ENCODE data around the gene TXNL4A. TPM values are rescaled to one million over a fixed set of nuclear protein-coding genes. Genes with fewer than 3 reads are reported as not detected.

Gene TXNL4A
- total RNA-seq, 1 donor from 2014 or later: 190 TPM

DNA sequence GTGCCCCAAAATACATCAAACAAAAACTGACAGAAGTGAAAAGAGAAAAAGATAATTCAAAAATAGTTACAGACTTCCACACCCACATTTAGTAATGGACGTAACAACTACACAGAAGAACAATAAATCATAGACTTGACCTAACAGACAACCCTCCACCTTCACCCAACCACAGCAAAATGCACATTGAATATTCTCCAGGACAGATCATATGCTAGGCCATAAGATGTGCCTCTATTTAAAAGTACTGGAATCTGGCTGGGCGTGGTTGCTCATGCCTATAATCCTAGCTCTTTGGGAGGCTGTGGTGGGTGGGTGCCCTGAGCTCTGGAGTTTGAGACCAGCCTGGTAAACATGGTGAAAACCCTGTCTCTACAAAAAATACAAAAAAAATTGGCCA lies 56.9 kb downstream of the TXNL4A start:
- peaks cover 64% of the 10 kb centered on the region for H3K9me3 Mint-ChIP-seq
- H3K36me3 Mint-ChIP-seq (ENCODE audit: low read depth): peaks cover 67% of the 10 kb centered on the region
- no peak overlapping the region for H3K4me3 Mint-ChIP-seq
- no peak overlapping the region for H3K27ac Mint-ChIP-seq
- no peaks in the 10 kb centered on the region for H3K27me3 Mint-ChIP-seq (ENCODE audit: insufficient read depth)
- DNase-seq (ENCODE audit: low spot score): no peak
- H3K4me1 Mint-ChIP-seq (ENCODE audit: low read depth): no peaks in the 10 kb centered on the region
- intact Hi-C loops (cut with micrococcal nuclease): no loop called here

DNA sequence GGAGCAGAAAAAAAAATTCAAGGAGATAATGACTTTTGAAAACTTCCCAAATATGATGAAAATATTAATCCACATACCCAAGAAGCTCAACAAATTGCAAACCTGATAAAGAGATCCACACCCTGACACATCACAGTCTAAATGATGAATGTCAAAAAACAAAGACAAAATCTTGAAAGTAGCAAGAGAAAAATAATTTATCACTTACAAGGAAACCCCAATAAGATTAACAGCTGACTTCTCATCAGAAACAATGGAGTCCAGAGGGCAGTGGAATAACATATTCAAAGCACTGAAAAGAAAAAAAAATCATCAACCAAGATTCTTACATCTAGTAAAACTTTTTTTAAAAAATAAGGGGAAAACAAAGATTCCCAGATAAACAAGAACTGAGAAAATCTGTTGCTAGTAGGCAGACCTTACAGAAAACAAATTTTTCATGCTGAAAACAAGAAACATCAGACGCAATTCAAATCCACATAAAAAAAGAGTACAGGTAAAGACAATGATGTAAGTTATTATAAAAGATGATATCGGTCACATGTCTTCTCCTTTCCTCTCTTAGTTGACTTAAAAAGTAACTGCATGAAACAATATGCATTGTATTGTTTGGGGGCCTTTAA lies 58.2 kb downstream of the TXNL4A start:
- intact Hi-C loops (cut with micrococcal nuclease): no loop called here
- Mint-ChIP-seq H3K4me3 (no peak overlapping the region), H3K9me3 (peaks cover 56% of the 10 kb centered on the region), H3K27ac (no peak overlapping the region), H3K27me3 (ENCODE audit: insufficient read depth) (no peaks in the 10 kb centered on the region), H3K4me1 (ENCODE audit: low read depth) (no peaks in the 10 kb centered on the region), H3K36me3 (ENCODE audit: low read depth) (peaks cover 54% of the 10 kb centered on the region)
- DNase-seq (ENCODE audit: low spot score): no peak

DNA sequence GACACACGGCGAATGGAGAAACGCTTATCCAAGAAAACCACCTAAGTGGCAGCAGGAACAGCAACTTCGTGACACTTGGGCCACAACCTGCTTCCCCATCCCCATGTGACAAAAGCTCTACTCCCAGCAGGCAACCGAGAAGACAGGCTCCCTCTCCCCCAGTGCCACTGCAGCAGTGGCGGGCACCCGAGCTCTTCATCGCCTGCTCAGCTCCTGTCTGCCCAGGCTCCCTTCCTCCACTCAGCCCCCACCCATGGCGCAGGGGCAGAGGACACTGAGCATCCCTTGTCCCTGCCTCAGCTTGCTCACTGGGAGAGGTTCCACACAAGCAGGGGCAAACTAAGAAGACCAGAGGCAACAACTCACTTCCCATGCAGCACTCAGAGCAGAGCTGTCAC lies 59.8 kb downstream of the TXNL4A start:
- H3K9me3 Mint-ChIP-seq: peaks cover 48% of the 10 kb centered on the region
- H3K27me3 Mint-ChIP-seq (ENCODE audit: insufficient read depth): no peaks in the 10 kb centered on the region
- no peak for DNase-seq (ENCODE audit: low spot score)
- H3K4me1 Mint-ChIP-seq (ENCODE audit: low read depth): no peaks in the 10 kb centered on the region
- peaks cover 42% of the 10 kb centered on the region for H3K36me3 Mint-ChIP-seq (ENCODE audit: low read depth)
- no peak overlapping the region for H3K27ac Mint-ChIP-seq
- intact Hi-C loops (cut with micrococcal nuclease): no loop called here
- H3K4me3 Mint-ChIP-seq: no peak overlapping the region

DNA sequence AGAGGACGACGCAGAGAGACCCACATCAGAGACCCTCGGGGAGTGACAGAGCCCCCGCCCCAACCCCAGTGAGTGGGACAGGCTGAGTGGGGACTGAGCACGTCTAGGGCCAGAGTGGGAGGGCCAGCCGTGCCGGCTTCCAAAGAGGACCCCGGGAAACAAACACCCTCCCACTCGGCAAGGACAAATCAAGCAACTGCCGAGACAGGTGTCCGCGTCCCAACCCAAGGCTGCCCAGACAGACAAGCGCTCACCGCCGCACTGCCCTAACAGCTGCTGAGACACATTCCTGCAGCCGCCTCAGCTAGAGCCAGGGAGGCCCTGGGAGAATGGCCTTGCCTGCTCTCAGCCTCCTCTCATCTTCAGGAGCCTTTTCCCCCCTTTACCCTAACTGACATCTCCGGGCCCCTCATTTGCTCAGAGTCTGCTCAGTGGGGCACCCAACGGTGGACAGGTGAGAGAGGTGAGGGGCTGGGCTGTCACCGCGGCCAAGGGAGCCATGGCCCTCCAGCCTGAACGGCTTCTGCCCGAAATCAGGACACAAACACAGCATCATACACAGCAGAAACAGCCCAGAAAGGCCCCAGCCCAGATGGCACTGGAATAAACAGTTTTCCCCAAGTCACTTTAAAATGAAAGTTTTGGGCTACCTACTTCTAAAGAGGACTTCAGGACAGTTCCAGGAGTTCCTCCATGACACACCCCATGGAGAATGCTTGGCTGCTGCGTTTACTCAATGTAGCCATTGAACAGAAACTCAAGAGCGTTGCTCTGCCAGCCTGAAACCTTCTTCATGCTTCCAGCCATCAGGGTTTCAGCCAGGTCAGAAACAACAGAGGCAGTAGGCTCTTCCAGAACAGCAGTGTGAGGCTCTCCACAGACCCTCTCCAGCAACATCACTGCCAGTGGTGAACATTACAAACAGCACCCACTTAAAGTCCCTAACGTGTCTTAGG lies 60.5 kb downstream of the TXNL4A start:
- peaks cover 40% of the 10 kb centered on the region for H3K36me3 Mint-ChIP-seq (ENCODE audit: low read depth)
- H3K27ac Mint-ChIP-seq: no peak overlapping the region
- H3K4me3 Mint-ChIP-seq: no peak overlapping the region
- intact Hi-C loops (cut with micrococcal nuclease): no loop called here
- DNase-seq (ENCODE audit: low spot score): no peak
- H3K4me1 Mint-ChIP-seq (ENCODE audit: low read depth): no peaks in the 10 kb centered on the region
- H3K9me3 Mint-ChIP-seq: peaks cover 41% of the 10 kb centered on the region
- H3K27me3 Mint-ChIP-seq (ENCODE audit: insufficient read depth): no peaks in the 10 kb centered on the region

DNA sequence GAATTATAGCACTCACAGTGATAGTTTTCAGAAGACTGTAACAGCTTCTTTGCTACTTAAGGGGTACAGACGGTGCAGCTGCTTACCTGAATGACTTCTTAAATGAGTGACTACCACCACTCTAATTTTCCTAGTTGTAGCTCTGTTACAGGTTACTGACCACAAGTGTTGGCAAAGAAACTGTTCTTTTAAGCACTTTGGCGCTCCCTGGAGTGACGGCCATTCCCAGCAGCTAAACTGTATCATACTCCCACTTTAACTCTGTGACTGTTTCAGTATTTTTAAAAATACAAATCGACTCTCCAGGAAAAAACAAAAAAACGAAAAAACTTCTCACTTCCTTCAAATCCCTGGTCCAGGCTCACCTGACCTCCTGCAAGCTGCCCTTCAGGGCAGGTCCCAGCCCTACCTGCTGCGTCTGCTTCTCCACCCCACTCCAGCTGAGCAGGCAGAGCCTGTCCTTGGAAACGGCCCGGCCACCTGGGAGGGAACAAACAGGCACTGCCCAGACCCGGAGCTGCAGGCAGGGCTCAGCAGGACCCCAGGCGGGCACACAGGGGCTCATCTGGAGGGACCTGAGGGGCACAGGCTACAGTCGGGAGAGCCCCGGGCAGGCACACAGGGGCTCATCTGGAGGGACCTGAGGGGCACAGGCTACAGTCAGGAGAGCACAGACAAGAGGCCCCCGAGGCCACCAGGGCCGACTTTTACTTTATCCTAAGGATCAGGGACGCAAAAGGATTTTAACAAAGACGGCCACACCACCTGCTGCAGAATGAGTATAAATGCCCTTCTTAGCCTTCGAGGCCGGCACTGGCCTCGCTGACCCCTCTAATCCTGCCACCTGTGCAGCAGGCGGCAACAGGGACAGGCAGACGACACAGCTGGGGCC lies 61.4 kb downstream of the TXNL4A start:
- H3K36me3 Mint-ChIP-seq (ENCODE audit: low read depth): peaks cover 36% of the 10 kb centered on the region
- H3K27me3 Mint-ChIP-seq (ENCODE audit: insufficient read depth): no peaks in the 10 kb centered on the region
- no peak overlapping the region for H3K27ac Mint-ChIP-seq
- H3K9me3 Mint-ChIP-seq: peaks cover 32% of the 10 kb centered on the region
- H3K4me3 Mint-ChIP-seq: no peak overlapping the region
- no peak for DNase-seq (ENCODE audit: low spot score)
- intact Hi-C loops (cut with micrococcal nuclease): no loop called here
- no peaks in the 10 kb centered on the region for H3K4me1 Mint-ChIP-seq (ENCODE audit: low read depth)

DNA sequence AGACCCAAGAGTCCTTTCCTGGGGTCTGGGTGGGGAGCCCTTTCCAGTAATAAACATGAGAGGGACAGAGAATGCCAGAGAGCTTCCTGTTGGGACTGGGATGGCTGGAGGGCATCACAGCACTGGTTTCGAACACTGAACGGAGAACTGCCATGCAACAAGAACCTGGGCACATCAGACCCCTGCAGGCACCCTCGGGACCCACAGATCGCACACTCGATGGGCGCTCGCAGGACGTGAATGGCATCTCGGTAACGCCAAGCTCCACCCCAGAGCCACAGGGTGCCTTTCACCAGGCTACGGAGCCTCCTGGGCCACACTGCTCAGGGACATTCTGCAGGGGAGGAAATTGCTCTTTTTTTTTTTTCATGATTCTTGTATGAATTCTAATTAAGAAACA lies 62.1 kb downstream of the TXNL4A start:
- intact Hi-C loops (cut with micrococcal nuclease): no loop called here
- H3K4me3 Mint-ChIP-seq: no peak overlapping the region
- DNase-seq (ENCODE audit: low spot score): no peak
- no peaks in the 10 kb centered on the region for H3K27me3 Mint-ChIP-seq (ENCODE audit: insufficient read depth)
- no peaks in the 10 kb centered on the region for H3K4me1 Mint-ChIP-seq (ENCODE audit: low read depth)
- no peak overlapping the region for H3K27ac Mint-ChIP-seq
- peaks cover 38% of the 10 kb centered on the region for H3K36me3 Mint-ChIP-seq (ENCODE audit: low read depth)
- peaks cover 28% of the 10 kb centered on the region for H3K9me3 Mint-ChIP-seq

DNA sequence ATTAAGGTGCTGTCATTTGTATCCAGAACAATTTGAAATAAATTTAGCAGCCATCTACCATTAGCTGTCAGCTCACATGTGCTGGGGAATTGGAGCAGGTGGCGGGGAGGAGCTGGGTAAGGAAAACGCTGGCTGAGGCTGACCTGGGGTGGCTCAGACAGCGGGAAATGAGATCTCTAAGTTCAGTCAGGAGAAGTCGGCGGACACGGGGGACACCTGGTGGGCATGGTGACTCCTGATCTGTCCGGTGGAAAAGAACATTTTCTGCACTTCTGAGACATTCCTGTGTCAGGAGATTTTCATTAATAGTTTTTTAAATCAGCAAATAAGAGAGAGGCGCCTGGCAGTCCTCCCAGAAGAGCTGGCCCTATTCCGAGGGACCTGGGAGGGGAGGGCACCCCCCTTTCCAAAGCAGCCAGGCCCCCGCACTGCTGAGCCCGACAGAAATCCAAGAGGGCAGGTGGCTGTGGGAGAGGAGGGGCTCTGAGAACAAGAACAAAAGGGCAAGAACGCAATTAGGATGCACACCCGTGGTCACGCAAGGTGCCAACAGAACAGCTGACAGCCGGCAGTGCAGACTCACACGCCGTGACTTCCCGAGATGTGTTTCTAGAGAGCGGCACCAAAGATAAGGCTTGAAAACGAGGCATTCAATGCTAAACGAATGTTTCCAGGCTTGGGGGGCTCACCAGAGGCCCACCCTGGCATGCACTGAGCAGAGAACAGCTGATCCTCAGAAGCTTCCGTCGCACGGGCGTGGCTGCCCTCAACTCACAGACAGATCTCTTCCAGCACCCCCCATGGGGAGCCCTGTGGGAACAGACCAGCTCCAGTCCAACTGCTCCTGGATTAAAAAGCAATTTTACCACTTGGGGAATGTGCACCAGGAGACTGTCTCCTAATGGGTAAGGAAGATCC lies 63.3 kb downstream of the TXNL4A start:
- no peak for DNase-seq (ENCODE audit: low spot score)
- no peaks in the 10 kb centered on the region for H3K27me3 Mint-ChIP-seq (ENCODE audit: insufficient read depth)
- H3K4me1 Mint-ChIP-seq (ENCODE audit: low read depth): no peaks in the 10 kb centered on the region
- peaks cover 29% of the 10 kb centered on the region for H3K36me3 Mint-ChIP-seq (ENCODE audit: low read depth)
- H3K4me3 Mint-ChIP-seq: no peak overlapping the region
- intact Hi-C loops (cut with micrococcal nuclease): no loop called here
- H3K9me3 Mint-ChIP-seq: peaks cover 18% of the 10 kb centered on the region
- no peak overlapping the region for H3K27ac Mint-ChIP-seq

DNA sequence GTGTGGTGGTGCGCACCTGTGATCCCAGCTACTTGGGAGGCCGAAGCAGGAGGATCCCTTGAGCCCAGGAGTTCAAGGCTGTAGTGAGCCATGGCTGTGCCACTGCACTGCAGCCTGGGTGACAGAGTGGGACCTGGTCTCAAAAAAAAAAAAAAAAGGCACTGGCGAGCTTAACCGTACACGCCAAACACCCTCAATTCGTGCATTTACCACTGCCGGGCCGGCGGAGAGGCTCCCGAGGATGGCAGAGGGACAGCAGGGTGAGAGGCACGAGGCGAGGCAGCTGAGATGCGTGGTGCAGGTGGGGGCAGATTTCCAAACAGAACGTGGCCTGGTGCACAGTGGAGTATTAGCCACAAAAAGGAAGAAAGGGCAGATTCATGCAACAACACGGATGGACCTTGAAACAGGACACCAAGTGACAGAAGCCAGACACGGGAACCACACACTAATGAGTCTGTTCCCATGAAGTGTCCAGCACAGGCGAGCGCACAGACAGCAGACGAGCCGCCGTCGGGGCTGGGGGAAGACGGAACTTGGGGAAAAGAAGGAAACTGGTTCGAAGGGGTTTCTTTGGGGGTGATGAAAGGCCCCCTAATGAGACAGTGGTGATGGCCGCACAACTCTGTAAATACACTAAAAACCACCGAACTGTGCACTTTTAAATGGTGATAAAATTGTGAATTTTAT lies 64.3 kb downstream of the TXNL4A start:
- H3K4me3 Mint-ChIP-seq: no peak overlapping the region
- H3K27ac Mint-ChIP-seq: no peak overlapping the region
- no peaks in the 10 kb centered on the region for H3K4me1 Mint-ChIP-seq (ENCODE audit: low read depth)
- intact Hi-C loops (cut with micrococcal nuclease): no loop called here
- no peaks in the 10 kb centered on the region for H3K27me3 Mint-ChIP-seq (ENCODE audit: insufficient read depth)
- peaks cover 7% of the 10 kb centered on the region for H3K9me3 Mint-ChIP-seq
- DNase-seq (ENCODE audit: low spot score): no peak
- peaks cover 21% of the 10 kb centered on the region for H3K36me3 Mint-ChIP-seq (ENCODE audit: low read depth)

DNA sequence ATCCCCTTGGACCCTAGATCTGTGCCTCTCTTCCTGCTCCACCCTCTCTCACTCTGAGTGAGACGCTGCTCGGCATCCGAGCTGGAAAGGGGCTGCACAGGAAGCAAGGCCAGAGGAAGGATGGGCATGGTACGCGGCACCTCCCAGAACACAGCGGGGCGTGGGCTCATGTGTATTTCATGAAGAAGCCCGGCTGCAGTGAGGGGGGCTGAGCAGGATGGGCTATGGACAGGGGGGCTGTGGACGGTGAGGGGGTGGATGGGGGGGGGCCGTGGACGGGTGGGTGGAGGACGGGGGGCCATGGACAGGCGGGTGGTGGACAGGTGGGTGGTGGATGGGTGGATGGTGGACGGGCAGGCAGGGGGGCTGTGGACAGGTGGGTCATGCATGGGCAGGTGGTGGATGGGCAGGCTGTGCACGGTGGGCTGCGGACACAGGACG lies 65.4 kb downstream of the TXNL4A start:
- H3K27ac Mint-ChIP-seq: no peak overlapping the region
- no peaks in the 10 kb centered on the region for H3K27me3 Mint-ChIP-seq (ENCODE audit: insufficient read depth)
- DNase-seq (ENCODE audit: low spot score): no peak
- H3K36me3 Mint-ChIP-seq (ENCODE audit: low read depth): peaks cover 22% of the 10 kb centered on the region
- no peaks in the 10 kb centered on the region for H3K9me3 Mint-ChIP-seq
- no peaks in the 10 kb centered on the region for H3K4me1 Mint-ChIP-seq (ENCODE audit: low read depth)
- intact Hi-C loops (cut with micrococcal nuclease): no loop called here
- H3K4me3 Mint-ChIP-seq: no peak overlapping the region

DNA sequence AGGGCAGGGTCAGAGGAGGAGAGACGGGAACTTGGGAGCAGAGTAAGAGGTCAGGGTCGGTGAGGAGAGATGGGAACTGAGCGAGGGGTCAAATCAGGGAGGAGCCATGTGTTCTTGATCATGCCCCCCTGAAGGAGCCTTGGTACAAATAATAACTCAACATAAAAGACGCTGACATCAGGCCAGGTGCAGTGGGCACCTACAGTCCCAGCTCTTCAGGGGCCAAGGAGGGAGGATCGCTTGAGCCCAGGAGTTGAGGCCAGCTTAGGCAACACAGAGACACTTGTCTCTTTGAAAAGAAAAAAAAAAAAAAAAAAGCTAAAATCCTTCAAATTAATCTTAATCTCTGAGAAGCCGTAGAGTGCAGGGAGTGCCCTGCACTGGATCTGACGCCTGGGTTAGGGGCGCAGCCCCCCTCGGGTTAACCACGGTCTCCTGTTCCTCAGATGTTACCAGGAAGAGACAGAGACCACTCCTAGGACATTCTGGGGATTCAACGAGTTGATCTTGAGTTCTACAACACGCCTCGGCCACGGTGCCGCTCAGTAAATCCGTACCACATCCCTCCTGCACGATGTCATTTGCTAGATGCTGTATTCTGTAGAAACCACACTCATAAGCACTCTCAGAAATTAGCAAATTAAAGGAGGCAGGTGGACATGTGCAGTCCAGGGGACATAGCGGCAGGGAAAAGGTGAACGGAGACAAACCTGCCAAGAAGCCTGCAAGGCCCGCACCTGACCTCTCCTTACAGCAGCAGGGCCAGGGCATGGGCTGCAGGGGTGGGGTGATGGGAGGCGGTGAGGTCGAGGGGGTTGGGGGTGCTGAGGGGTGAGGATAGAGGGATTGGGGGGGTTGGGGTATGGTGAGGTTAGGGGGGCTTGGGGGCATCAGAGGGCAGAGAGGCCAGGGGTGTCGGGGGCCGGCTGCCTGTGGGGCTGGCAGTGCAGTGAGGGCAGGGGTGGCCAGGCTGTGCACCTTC lies 66.1 kb downstream of the TXNL4A start:
- Mint-ChIP-seq H3K4me1 (ENCODE audit: low read depth) (no peaks in the 10 kb centered on the region), H3K9me3 (no peaks in the 10 kb centered on the region), H3K27me3 (ENCODE audit: insufficient read depth) (no peaks in the 10 kb centered on the region), H3K4me3 (no peak overlapping the region), H3K36me3 (ENCODE audit: low read depth) (peaks cover 26% of the 10 kb centered on the region), H3K27ac (peak overlapping the region; percentile 65)
- DNase-seq (ENCODE audit: low spot score): no peak
- intact Hi-C loops (cut with micrococcal nuclease): no loop called here

Data from activated T-helper 1 cell treated with anti-CD3 and anti-CD28 coated beads, Interleukin-12 subunit alpha, Interleukin-12 subunit beta, Interleukin-2, Interleukin-4 antibody, amounts not matched to agents 30 ng/mL and 10 ng/mL and 1 ng/mL, durations not matched to agents 14 hours and 24 hours and 36 hours (primary cell).